GM21367 (cell line): Measurements from ENCODE around the gene PRDX1.
"Not testable (repeated sequence)": the region's sequence is repeated elsewhere in the genome, so short reads cannot be mapped to it uniquely, and the experiment has no call there.

Experiments used
- ATAC-seq: cut with Tn5 transposase; IDR thresholded peaks from one replicate; pipeline ENCODE4 v1.9.1; 2021; ENCODE audit not compliant: unreplicated experiment

PRDX1 gene

GRCh38 chr1:45467353-45467752, 54.3 kb downstream of the PRDX1 start:
- not testable (repeated sequence) for ATAC-seq

GRCh38 chr1:45465277-45465676, 56.4 kb downstream of the PRDX1 start:
- no peak for ATAC-seq
